Measurements from ENCODE around the gene C2CD5.

DNA sequence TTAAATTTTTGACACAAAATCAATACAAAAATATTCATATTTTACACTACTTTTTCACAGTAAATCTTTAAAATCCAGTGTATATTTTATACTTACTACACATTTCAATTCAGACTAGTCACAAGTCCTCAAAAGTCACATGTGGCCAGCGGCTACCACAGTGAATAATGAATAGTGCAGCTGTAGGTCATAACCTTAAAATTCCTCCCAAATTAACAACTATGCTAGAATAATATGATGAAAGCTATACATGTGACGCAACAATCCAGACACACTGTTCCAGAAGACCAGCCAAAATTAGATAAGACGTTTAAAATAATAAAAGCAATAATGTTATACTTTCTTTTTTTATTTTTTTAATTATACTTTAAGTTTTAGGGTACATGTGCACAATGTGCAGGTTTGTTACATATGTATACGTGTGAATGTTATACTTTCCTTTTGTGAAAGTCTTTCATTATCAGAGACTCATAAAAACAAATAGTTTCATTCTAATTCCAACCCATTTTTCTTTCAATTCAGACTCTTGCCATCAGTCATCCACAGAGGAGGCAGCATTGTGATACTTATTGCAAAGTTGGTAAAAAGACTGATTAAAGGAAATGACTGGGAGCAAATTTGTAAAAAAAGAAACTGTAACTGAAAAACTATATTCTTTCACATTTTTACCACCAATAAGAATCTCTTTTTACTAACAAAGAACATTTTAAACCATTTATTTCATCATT is 67.0 kb downstream of the C2CD5 start:
- TF ChIP-seq, protein P1, sequence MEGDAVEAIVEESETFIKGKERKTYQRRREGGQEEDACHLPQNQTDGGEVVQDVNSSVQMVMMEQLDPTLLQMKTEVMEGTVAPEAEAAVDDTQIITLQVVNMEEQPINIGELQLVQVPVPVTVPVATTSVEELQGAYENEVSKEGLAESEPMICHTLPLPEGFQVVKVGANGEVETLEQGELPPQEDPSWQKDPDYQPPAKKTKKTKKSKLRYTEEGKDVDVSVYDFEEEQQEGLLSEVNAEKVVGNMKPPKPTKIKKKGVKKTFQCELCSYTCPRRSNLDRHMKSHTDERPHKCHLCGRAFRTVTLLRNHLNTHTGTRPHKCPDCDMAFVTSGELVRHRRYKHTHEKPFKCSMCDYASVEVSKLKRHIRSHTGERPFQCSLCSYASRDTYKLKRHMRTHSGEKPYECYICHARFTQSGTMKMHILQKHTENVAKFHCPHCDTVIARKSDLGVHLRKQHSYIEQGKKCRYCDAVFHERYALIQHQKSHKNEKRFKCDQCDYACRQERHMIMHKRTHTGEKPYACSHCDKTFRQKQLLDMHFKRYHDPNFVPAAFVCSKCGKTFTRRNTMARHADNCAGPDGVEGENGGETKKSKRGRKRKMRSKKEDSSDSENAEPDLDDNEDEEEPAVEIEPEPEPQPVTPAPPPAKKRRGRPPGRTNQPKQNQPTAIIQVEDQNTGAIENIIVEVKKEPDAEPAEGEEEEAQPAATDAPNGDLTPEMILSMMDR (IDR thresholded peaks at IDR 0.05; ENCODE audit: low read depth, low read length), result no peak
- no peak for TF ChIP-seq EZH2phosphoT487 (IDR thresholded peaks at IDR 0.05; ENCODE audit: low read depth)

Measured in OCI-LY3 (cell line).